Stimulated activated CD4-positive, alpha-beta T cell treated with anti-CD3 and anti-CD28 coated beads, Interleukin-2, amount 100 ng/mL, for 4 hours (primary cell): ENCODE data around the gene SLPI.

ENCODE experiments used
- DNase-seq: peaks from one replicate; pipeline ENCODE4 v3.0.0-alpha.2; 2020; ENCODE audit warnings: low read depth

SLPI gene

DNA sequence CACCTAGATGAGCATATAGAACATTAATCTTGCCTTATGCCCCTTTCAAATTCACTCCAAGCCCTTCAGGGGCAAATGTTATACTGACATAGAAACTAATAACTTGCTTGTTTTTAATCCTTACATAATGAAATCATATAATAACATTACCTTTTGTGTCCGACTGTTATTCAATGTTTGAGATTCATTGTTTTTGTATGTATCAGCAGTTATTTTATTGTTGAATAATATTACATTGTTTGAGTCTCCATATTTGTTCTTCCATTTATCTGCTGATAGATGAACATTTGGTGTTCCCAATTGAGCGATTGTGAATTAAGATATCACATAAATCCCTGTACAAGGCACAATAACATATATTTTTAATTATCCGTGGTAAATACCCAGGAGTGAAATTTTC, 41.5 kb downstream of the SLPI start:
- DNase-seq, result no peak

DNA sequence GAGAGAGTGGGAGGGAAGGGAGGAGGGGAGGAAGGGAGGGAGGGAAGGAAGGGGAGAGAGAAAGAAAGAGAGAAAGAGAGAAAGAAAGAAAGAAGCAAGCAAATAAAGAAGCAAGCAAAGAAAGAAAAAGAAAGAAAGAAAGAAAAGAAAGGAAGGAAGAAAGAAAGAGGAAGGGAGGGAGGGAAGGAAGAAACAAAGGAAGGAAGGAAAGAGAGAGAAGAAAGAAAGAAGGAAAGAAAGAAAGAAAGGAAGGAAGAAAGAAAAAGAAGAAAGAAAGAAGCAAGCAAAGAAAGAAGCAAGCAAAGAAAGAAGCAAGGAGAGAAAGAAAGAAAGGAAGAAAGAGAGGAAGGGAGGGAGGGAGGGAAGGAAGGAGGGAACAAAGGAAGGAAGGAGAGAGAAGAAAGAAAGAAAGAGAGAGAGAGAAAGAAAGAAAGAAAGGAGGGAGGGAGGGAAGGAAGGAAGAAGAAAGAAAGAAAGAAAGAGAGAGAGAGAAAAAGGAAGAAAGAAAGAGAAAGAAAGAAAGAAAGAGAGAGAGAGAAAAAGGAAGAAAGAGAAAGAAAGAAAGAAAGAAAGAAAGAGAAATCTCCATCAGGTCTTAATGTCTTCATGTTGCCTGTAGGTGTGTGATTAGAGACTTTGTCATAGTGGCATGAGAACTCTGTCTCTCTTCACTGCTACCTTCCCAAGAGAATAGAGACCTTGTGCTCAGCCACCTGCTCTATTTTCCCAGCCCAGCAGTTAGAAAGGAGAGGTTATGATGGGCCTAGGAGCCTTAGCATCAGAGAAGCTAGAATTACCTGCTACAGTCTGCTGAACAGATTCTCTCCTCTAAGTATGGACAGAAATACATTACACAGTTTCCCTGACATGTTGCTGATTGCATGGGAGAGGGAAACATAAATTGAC, 42.5 kb downstream of the SLPI start:
- DNase-seq, result no peak

DNA sequence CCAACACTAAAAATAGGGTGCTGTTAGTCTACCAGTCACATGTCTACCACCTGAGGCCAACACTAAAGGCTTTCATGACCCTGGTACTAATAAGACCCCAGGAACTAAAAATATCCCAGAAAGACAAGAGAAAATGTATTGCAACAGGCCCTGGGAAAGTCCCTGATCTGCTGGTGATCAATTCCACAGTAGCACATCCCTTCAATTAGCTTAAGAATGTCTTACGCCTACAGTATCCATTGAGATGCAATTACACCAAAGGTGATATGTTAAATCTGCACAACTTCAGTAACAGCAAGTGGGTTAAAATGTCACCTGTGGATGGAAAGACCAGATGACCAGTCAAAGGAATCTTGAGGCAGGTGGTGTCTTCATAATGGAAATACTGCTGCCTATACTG, 44.4 kb downstream of the SLPI start:
- no peak for DNase-seq

DNA sequence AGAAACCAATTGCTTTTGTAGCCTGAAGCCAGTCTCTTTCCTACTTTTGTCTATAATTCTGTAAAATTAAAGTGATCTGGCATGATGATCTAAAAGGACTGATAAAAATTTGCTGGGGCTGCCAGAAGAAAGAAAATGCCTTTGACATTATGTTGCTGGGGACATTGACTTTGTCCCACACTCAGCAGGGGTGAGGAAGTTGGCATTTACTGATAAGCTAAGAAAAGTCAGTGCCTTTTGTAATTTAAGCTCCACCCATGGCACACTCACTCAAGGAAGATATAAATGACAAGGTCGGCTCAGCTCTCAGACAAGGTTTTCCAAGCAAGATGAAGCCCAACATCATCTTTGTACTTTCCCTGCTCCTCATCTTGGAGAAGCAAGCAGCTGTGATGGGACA, 47.6 kb downstream of the SLPI start, which contains the start of gene SEMG1:
Gene SEMG1, plus strand, starts transcription at position 309 of the 400 bp plus-strand sequence. Its CDS starts 21 bp downstream, at position 330.
- DNase-seq, result no peak
